HG03571 (cell line): Measurements from ENCODE around the gene PEX11G.

Source experiments
- ATAC-seq: cut with Tn5 transposase; IDR thresholded peaks from one replicate; pipeline ENCODE4 v1.9.1; 2021; ENCODE audit not compliant: unreplicated experiment

PEX11G gene

GRCh38 chr19:7522072-7522922 is 33.5 kb upstream of the PEX11G start, which contains the start of gene MCOLN1:
Gene MCOLN1 (plus strand): TSS chr19:7522624. CDS start chr19:7522751, 127 bp downstream.
- peak; percentile 74 for ATAC-seq

GRCh38 chr19:7521551-7522071 is 32.8 kb upstream of the PEX11G start:
- ATAC-seq = no peak

- no peak for ATAC-seq
These were observed 31.6 kb upstream of the PEX11G start for GRCh38 chr19:7520131-7521051.

- ATAC-seq = no peak
These were observed 30.7 kb upstream of the PEX11G start for GRCh38 chr19:7519361-7520130.

- ATAC-seq = no peak
These were observed 28.0 kb upstream of the PEX11G start for GRCh38 chr19:7516878-7517277.

GRCh38 chr19:7516333-7516732 is 27.5 kb upstream of the PEX11G start:
- ATAC-seq = no peak

- ATAC-seq = no peak
These were observed 26.9 kb upstream of the PEX11G start, which contains the start of gene ZNF358 for GRCh38 chr19:7515645-7516151. Gene ZNF358 (plus strand): TSS chr19:7516103. CDS start chr19:7519243, 3,140 bp downstream.

- no peak for ATAC-seq
These were observed 26.3 kb upstream of the PEX11G start for GRCh38 chr19:7515110-7515644.

- no peak for ATAC-seq
These were observed 25.2 kb upstream of the PEX11G start for GRCh38 chr19:7513809-7514642.

- ATAC-seq = no peak
These were observed 23.6 kb upstream of the PEX11G start for GRCh38 chr19:7512400-7512851.

GRCh38 chr19:7509625-7510024 is 20.8 kb upstream of the PEX11G start:
- no peak for ATAC-seq

GRCh38 chr19:7507884-7508283 is 19.0 kb upstream of the PEX11G start:
- no peak for ATAC-seq

GRCh38 chr19:7506385-7507328 is 17.8 kb upstream of the PEX11G start:
- ATAC-seq = no peak

- no peak for ATAC-seq
These were observed 17.0 kb upstream of the PEX11G start for GRCh38 chr19:7505682-7506384.

- no peak for ATAC-seq
These were observed 16.4 kb upstream of the PEX11G start for GRCh38 chr19:7505288-7505681.

GRCh38 chr19:7504684-7505083 is 15.8 kb upstream of the PEX11G start:
- no peak for ATAC-seq

GRCh38 chr19:7502552-7502951 is 13.7 kb upstream of the PEX11G start:
- ATAC-seq = no peak
